ENCODE measurements around the gene COBLL1.

COBLL1 gene

GRCh38 chr2:164836907-164837306, 4.7 kb downstream of the COBLL1 start:
- FAIRE-seq (no peak), DNase-seq (ENCODE audit: insufficient read length) (no peak)
- TF ChIP-seq POLR2AphosphoS5 (IDR thresholded peaks at IDR 0.05; ENCODE audit: low read depth, low read length), result no peak
- TF ChIP-seq POLR2A (IDR thresholded peaks at IDR 0.05; ENCODE audit: low read depth, low read length), result no peak

GRCh38 chr2:164835302-164835701, 6.3 kb downstream of the COBLL1 start:
- FAIRE-seq (no peak), DNase-seq (ENCODE audit: insufficient read length) (no peak)
- TF ChIP-seq TAF1 (IDR thresholded peaks at IDR 0.05; ENCODE audit: borderline replicate concordance, low read depth, low read length) (no peak), POLR2AphosphoS5 (IDR thresholded peaks at IDR 0.05; ENCODE audit: low read depth, low read length) (no peak), POLR2A (IDR thresholded peaks at IDR 0.05; ENCODE audit: low read depth, low read length) (no peak)

DNA sequence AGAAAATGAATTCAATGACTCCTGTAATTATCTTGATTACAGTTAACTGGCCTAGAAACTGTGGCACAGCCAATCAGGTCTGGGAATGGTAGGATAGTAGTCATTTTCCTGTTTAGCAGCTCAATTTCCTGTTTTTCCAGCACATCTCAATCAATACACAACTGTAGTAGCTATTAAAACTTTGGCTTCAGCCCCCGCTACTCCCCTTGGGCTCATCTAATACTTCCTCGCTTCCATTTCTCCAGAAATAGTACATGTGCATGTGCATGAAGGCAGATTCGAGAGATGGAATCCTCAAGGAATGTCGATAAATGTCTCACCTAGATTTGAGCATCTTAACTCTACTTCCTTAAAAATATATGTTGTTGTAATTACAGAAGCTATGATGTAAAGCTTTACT, 9.7 kb downstream of the COBLL1 start:
- no peak for TF ChIP-seq TAF1 (IDR thresholded peaks at IDR 0.05; ENCODE audit: borderline replicate concordance, low read depth, low read length)
- no peak for TF ChIP-seq POLR2A (IDR thresholded peaks at IDR 0.05; ENCODE audit: low read depth, low read length)
- TF ChIP-seq POLR2AphosphoS5 (IDR thresholded peaks at IDR 0.05; ENCODE audit: low read depth, low read length), result no peak
- DNase-seq (ENCODE audit: insufficient read length) (no peak), FAIRE-seq (no peak)

DNA sequence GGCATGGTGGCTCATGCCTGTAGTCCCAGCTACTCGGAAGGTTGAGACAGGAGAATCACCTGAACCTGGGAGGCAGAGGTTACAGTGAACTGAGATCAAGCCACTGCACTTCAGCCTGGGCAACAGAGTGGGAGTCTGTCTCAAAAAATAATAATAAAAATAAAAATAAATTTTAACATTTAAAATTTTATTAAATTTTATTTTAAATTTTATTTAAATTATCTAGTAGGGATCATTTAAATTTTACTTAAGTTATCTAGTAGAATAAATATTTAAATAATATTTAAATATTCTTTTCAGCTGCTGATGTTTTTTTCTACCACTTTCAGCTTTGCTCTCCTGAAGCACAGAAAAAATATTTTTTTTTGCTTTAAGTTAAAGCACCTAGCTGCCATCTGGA, 10.4 kb downstream of the COBLL1 start:
- DNase-seq (ENCODE audit: insufficient read length), result no peak
- FAIRE-seq, result no peak

GRCh38 chr2:164826293-164827243, 15.1 kb downstream of the COBLL1 start:
- no peak for TF ChIP-seq POLR2AphosphoS5 (IDR thresholded peaks at IDR 0.05; ENCODE audit: low read depth, low read length)
- TF ChIP-seq TAF1 (IDR thresholded peaks at IDR 0.05; ENCODE audit: borderline replicate concordance, low read depth, low read length), result no peak
- TF ChIP-seq POLR2A (IDR thresholded peaks at IDR 0.05; ENCODE audit: low read depth, low read length), result no peak
- FAIRE-seq (no peak), DNase-seq (ENCODE audit: insufficient read length) (no peak)

More for the DNA sequence above, 10.4 kb downstream of the COBLL1 start:
- TF ChIP-seq POLR2A (IDR thresholded peaks at IDR 0.05; ENCODE audit: low read depth, low read length) (no peak), TAF1 (IDR thresholded peaks at IDR 0.05; ENCODE audit: borderline replicate concordance, low read depth, low read length) (no peak), POLR2AphosphoS5 (IDR thresholded peaks at IDR 0.05; ENCODE audit: low read depth, low read length) (no peak)

GRCh38 chr2:164824872-164825271, 16.8 kb downstream of the COBLL1 start:
- no peak for FAIRE-seq

GRCh38 chr2:164823126-164823525, 18.5 kb downstream of the COBLL1 start:
- DNase-seq (ENCODE audit: insufficient read length) (no peak), FAIRE-seq (no peak)
- no peak for TF ChIP-seq POLR2A (IDR thresholded peaks at IDR 0.05; ENCODE audit: low read depth, low read length)

More at GRCh38 chr2:164824872-164825271, 16.8 kb downstream of the COBLL1 start:
- TF ChIP-seq TAF1 (IDR thresholded peaks at IDR 0.05; ENCODE audit: borderline replicate concordance, low read depth, low read length), result no peak
- TF ChIP-seq POLR2AphosphoS5 (IDR thresholded peaks at IDR 0.05; ENCODE audit: low read depth, low read length), result no peak
- no peak for TF ChIP-seq POLR2A (IDR thresholded peaks at IDR 0.05; ENCODE audit: low read depth, low read length)
- no peak for DNase-seq (ENCODE audit: insufficient read length)

GRCh38 chr2:164821338-164821737, 20.3 kb downstream of the COBLL1 start:
- no peak for DNase-seq (ENCODE audit: insufficient read length)
- TF ChIP-seq POLR2AphosphoS5 (IDR thresholded peaks at IDR 0.05; ENCODE audit: low read depth, low read length) (no peak), TAF1 (IDR thresholded peaks at IDR 0.05; ENCODE audit: borderline replicate concordance, low read depth, low read length) (no peak), POLR2A (IDR thresholded peaks at IDR 0.05; ENCODE audit: low read depth, low read length) (no peak)
- FAIRE-seq, result no peak

GRCh38 chr2:164818149-164819136, 23.2 kb downstream of the COBLL1 start:
- no peak for DNase-seq (ENCODE audit: insufficient read length)
- no peak for TF ChIP-seq TAF1 (IDR thresholded peaks at IDR 0.05; ENCODE audit: borderline replicate concordance, low read depth, low read length)
- TF ChIP-seq POLR2A (IDR thresholded peaks at IDR 0.05; ENCODE audit: low read depth, low read length), result no peak
- no peak for TF ChIP-seq POLR2AphosphoS5 (IDR thresholded peaks at IDR 0.05; ENCODE audit: low read depth, low read length)
- no peak for FAIRE-seq

DNA sequence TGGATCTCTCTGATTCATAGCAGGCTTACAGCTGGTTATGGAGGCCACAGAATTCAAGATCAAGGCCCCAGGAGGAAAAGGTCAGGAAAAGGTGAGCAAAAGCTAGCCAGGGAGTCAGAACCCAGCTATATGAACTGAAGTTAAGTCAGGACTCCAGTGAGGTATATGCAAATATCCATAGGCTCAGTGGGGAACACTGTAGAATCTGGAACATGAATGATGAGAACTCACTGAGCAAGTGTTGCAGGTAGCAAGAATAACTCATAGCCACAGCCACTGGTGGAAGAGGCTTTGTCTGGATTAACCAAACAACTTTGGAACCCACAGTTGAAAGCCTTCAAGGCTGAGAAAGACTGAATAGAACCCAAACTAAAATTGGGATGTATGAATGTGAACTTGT, 24.7 kb downstream of the COBLL1 start:
- DNase-seq (ENCODE audit: insufficient read length), result no peak
- TF ChIP-seq TAF1 (IDR thresholded peaks at IDR 0.05; ENCODE audit: borderline replicate concordance, low read depth, low read length) (no peak), POLR2AphosphoS5 (IDR thresholded peaks at IDR 0.05; ENCODE audit: low read depth, low read length) (no peak), POLR2A (IDR thresholded peaks at IDR 0.05; ENCODE audit: low read depth, low read length) (no peak)
- no peak for FAIRE-seq

DNA sequence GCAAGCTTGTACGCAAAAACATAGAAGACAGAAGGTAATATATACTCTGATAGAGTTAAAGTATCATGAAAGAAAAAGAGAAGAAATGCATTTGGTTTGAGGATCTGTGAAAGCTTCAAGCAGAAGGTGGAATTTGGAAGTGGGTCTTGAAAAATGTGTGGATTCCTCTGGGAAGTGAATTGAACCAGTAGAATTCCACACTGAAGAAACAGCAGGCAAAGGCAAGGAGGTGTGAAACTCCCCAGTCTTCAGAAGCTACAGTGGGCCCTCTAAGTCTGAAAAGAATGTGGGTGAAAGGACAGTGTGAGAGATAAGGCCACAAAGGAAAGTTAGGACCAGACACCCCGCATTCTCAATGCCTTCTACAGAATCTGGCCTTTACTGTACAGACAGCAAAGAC, 25.6 kb downstream of the COBLL1 start:
- FAIRE-seq, result no peak
- DNase-seq (ENCODE audit: insufficient read length), result no peak
- no peak for TF ChIP-seq TAF1 (IDR thresholded peaks at IDR 0.05; ENCODE audit: borderline replicate concordance, low read depth, low read length)
- no peak for TF ChIP-seq POLR2A (IDR thresholded peaks at IDR 0.05; ENCODE audit: low read depth, low read length)
- TF ChIP-seq POLR2AphosphoS5 (IDR thresholded peaks at IDR 0.05; ENCODE audit: low read depth, low read length), result no peak

Measured in GM12892 (cell line).